Upper lobe of left lung (tissue), 6 donors: ENCODE data around the gene UBE2L6. TPM values are rescaled to one million over a fixed set of nuclear protein-coding genes. Genes with fewer than 3 reads are reported as not detected.

Experiments
- ATAC-seq, 2 donors: fragments of 200-7000 bp; cut with Tn5 transposase; one replicate each; pipeline ENCODE4 v1.9.1; 2022; ENCODE audit warnings: mild to moderate bottlenecking in 2 of 2, moderate library complexity in 2 of 2; ENCODE audit not compliant: low FRiP score in 2 of 2
- DNase-seq, 2 donors: peaks; one replicate each; pipeline ENCODE4 v3.0.0-alpha.2; 2019 to 2020
- H3K27ac ChIP-seq, 4 donors: fragments of 200-600 bp; sonication (generic); one replicate each; pipeline ENCODE4 v1.5.1; 2016 to 2019
- H3K27me3 ChIP-seq, 4 donors: fragments of 200-600 bp; sonication (generic); one replicate each; pipeline ENCODE4 v1.5.1; 2017 to 2019
- H3K36me3 ChIP-seq, 4 donors: fragments of 200-600 bp; sonication (generic); one replicate each; pipeline ENCODE4 v1.5.1; 2016 to 2019
- H3K4me1 ChIP-seq, 4 donors: fragments of 200-600 bp; sonication (generic); one replicate each; pipeline ENCODE4 v1.5.1; 2018 to 2019
- H3K4me3 ChIP-seq, 4 donors: fragments of 200-600 bp; sonication (generic); one replicate each; pipeline ENCODE4 v1.5.1; 2017 to 2019; ENCODE audit warnings: mild to moderate bottlenecking in 2 of 4, moderate library complexity in 1 of 4
- H3K9me3 ChIP-seq, 4 donors: fragments of 200-600 bp; sonication (generic); one replicate each; pipeline ENCODE4 v1.5.1; 2018 to 2019
- EP300 ChIP-seq, 4 donors: sonication (generic); formaldehyde crosslinking; IDR thresholded peaks; one replicate each; pipeline ENCODE4 v1.5.1; 2017; ENCODE audit warnings: antibody characterized with exemption in 4 of 4, control low read depth in 2 of 4
- POLR2A ChIP-seq, 4 donors: fragments of 450-650 bp; IDR thresholded peaks; one replicate each; pipeline ENCODE4 v1.5.1; 2016 to 2017; ENCODE audit warnings: antibody characterized with exemption in 4 of 4, mild to moderate bottlenecking in 2 of 4
- POLR2AphosphoS5 ChIP-seq, 2 donors: sonication (generic); formaldehyde crosslinking; IDR thresholded peaks; one replicate each; pipeline ENCODE4 v1.5.1; 2017; ENCODE audit warnings: antibody characterized with exemption in 2 of 2
- WGBS, 2 donors: methylation state at CpG; one replicate each; pipeline ENCODE4 v1.1.5; 2017 to 2018; 5-methylcytosine and 5-hydroxymethylcytosine counted together
- total RNA-seq, 6 donors: library from RNA; depleted of rRNA in 4 of 6; stranded (reverse); fragments of >200 nt in 4 of 6; gene quantifications; one replicate each; pipeline versions ENCODE4 v1.1.0 to v1.2.1, GENCODE V29; 2016 to 2021
- TF ChIP-seq, protein P1 (sequence below), 6 experiments: fragments of 450-650 bp in 4 of 6; fragments of 200-600 bp in 2 of 6; sonication (generic) in 2 of 6; IDR thresholded peaks; one replicate each; pipeline ENCODE4 v1.5.1; 2016 to 2019; ENCODE audit warnings: antibody characterized with exemption in 6 of 6
- donor health status: DM: no; HTN: no; CAD: no; lungs with moderate emphysema.
- donor health status: DM: no; HTN: yes; CAD: no; lungs with severe emphysema.

The UBE2L6 gene
- total RNA-seq, 6 donors from 2014 or later = 39.8 to 142 (median 80.9) TPM

DNA sequence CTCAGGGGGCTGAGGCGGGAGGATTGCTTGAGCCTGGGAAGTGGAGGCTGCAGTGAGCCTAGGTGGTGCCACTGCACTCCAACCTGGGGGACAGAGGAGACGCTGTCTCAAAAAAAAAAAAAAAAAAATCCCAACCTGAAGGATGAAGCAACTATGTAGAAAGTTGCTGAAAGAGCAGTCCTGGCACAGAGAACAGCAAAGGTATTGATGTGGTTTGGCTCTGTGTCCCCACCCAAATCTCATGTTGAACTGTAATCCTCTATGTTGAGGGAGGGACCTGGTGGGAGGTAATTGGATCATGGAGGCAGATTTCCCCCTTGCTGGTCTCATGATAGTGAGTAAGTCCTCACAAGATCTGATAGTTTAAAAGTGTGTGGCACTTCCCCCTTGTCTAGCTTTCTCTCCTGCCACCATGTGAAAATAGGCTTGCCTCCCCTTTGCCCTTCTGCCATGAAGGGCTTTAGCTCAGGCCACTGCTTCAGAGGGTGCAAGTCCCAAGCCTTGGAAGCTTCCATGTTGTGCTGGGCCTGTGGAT is 19.3 kb upstream of the UBE2L6 start:
- Histone ChIP-seq H3K36me3 (no peaks in the 10 kb centered on the region), H3K4me3 (no peak overlapping the region), H3K27me3 (no peaks in the 10 kb centered on the region), H3K27ac (no peak overlapping the region), H3K4me1 (no peaks in the 10 kb centered on the region), H3K9me3 (no peaks in the 10 kb centered on the region)
- no peak for ATAC-seq
- TF ChIP-seq, protein P1, sequence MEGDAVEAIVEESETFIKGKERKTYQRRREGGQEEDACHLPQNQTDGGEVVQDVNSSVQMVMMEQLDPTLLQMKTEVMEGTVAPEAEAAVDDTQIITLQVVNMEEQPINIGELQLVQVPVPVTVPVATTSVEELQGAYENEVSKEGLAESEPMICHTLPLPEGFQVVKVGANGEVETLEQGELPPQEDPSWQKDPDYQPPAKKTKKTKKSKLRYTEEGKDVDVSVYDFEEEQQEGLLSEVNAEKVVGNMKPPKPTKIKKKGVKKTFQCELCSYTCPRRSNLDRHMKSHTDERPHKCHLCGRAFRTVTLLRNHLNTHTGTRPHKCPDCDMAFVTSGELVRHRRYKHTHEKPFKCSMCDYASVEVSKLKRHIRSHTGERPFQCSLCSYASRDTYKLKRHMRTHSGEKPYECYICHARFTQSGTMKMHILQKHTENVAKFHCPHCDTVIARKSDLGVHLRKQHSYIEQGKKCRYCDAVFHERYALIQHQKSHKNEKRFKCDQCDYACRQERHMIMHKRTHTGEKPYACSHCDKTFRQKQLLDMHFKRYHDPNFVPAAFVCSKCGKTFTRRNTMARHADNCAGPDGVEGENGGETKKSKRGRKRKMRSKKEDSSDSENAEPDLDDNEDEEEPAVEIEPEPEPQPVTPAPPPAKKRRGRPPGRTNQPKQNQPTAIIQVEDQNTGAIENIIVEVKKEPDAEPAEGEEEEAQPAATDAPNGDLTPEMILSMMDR (IDR thresholded peaks at IDR 0.05) = no peak
- no peak for TF ChIP-seq POLR2AphosphoS5 (IDR thresholded peaks at IDR 0.05)
- no peak for TF ChIP-seq EP300 (IDR thresholded peaks at IDR 0.05)
- TF ChIP-seq POLR2A (IDR thresholded peaks at IDR 0.05) = no peak
- no peak for DNase-seq
- WGBS, 2 donors = 50% methylated on average over 2 of the region's 2 CpGs

DNA sequence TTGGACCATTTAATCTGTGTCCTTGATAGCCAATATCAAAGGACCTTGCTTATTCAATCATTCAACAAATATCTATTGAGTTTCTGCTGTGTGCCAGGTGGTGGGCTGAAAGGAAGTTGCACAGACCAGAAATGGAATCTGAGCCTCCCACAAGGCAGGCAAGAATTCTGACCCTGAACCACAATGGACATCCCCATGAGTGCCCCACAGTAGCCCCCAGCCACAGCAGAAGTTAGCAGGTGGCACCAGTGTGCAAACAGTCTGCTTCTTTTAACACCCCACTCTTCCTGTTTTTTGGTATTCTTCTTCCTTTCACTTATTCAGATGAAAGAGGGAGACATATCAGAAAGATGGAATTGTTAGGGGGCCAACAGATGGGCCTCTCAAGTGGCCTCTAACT is 17.8 kb upstream of the UBE2L6 start:
- TF ChIP-seq, protein P1 (IDR thresholded peaks at IDR 0.05) = no peak
- TF ChIP-seq POLR2AphosphoS5 (IDR thresholded peaks at IDR 0.05) (no peak), POLR2A (IDR thresholded peaks at IDR 0.05) (no peak), EP300 (IDR thresholded peaks at IDR 0.05) (no peak)
- DNase-seq = no peak
- no peaks in the 10 kb centered on the region for H3K36me3 ChIP-seq
- H3K9me3 ChIP-seq = no peaks in the 10 kb centered on the region
- no peak for ATAC-seq
- H3K27ac ChIP-seq = no peak overlapping the region
- no peak overlapping the region for H3K4me3 ChIP-seq
- no peaks in the 10 kb centered on the region for H3K4me1 ChIP-seq
- H3K27me3 ChIP-seq = no peaks in the 10 kb centered on the region

DNA sequence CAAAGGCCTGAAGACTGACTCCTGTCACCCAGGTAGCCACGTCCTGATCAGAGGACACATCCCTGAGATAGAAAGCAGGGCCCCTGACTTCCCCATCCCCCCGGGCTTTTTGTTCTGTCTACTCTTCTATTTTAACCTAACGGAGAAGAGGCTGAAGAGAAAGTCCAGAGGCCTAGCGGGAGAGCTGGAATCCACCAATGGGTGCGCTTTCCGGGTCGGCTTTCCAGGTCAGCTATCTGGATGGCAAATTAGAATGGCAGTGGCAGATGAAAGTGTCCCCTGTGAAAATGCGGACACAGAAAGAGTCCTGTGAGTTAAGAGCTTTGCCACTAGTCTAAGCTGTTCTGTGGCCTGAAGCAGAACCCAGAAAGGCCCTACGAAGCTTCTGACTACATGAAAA is 16.9 kb upstream of the UBE2L6 start:
- 85 to 90% methylated on average over 9 of the region's 9 CpGs for WGBS, 2 donors
- TF ChIP-seq POLR2AphosphoS5 (IDR thresholded peaks at IDR 0.05) (no peak), EP300 (IDR thresholded peaks at IDR 0.05) (no peak), POLR2A (IDR thresholded peaks at IDR 0.05) (no peak)
- TF ChIP-seq, protein P1 (IDR thresholded peaks at IDR 0.05) = no peak
- no peak for ATAC-seq

DNA sequence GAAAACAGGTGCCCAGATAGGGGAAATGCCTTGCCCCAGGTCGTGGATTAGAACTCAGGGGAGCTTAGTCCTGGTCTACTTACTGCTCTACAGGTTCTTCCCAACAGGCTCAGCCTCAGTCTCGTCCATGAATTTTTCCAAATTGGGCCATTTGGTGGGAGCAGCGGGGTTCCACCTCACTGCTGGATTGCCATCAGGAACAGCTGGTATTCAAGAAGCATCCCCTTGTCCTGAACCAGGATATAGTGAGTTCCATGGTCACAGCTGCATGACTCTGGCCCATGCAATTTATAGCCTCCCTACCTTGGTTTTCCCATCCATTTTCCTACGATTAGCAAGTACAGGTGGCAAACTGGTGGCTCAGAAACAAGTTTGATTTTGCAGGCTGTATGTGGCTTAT is 6.6 kb upstream of the UBE2L6 start:
- H3K4me3 ChIP-seq = no peak overlapping the region
- H3K9me3 ChIP-seq = no peaks in the 10 kb centered on the region
- no peak for DNase-seq
- H3K36me3 ChIP-seq = no peaks in the 10 kb centered on the region
- 71 to 77% methylated on average over 3 to 4 of the region's 4 CpGs for WGBS, 2 donors
- ATAC-seq = no peak
- peaks cover 0 to 5% (median 2%) of the 10 kb centered on the region in 4 donors for H3K4me1 ChIP-seq
- TF ChIP-seq POLR2A (IDR thresholded peaks at IDR 0.05) (no peak), POLR2AphosphoS5 (IDR thresholded peaks at IDR 0.05) (no peak), EP300 (IDR thresholded peaks at IDR 0.05) (no peak)
- TF ChIP-seq, protein P1 (IDR thresholded peaks at IDR 0.05) = no peak
- H3K27me3 ChIP-seq = no peaks in the 10 kb centered on the region
- H3K27ac ChIP-seq = no peak overlapping the region

More for the DNA sequence above, 16.9 kb upstream of the UBE2L6 start:
- DNase-seq = no peak
- no peaks in the 10 kb centered on the region for H3K9me3 ChIP-seq
- H3K4me3 ChIP-seq = no peak overlapping the region
- no peaks in the 10 kb centered on the region for H3K27me3 ChIP-seq
- H3K36me3 ChIP-seq = no peaks in the 10 kb centered on the region
- H3K27ac ChIP-seq = no peak overlapping the region
- H3K4me1 ChIP-seq = no peaks in the 10 kb centered on the region

DNA sequence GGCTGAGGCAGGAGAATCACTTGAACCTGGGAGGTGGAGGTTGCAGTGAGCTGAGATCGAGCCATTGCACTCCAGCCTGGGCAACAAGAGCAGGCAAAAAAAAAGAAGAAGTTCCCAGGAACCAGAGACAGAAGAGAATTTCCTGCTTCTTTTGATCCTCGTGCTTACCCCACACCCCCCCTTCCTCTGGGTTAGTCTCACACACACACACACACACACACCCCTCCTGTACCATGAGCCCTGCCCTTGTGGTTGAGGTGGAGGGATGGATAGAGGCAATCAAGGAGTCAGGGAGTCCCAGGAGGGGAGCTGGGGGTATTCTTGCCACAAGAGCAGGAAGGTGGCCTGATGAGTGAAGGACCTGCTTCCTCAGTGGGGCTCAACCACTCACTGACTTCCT is 4.1 kb upstream of the UBE2L6 start:
- peaks cover 9 to 17% (median 14%) of the 10 kb centered on the region in 4 donors for H3K4me1 ChIP-seq
- WGBS, 2 donors = 32 to 44% methylated on average over 2 of the region's 2 CpGs
- no peak overlapping the region for H3K4me3 ChIP-seq
- no peak for DNase-seq
- H3K36me3 ChIP-seq = no peaks in the 10 kb centered on the region
- TF ChIP-seq POLR2A (IDR thresholded peaks at IDR 0.05) (no peak), POLR2AphosphoS5 (IDR thresholded peaks at IDR 0.05) (no peak), EP300 (IDR thresholded peaks at IDR 0.05) (no peak)
- TF ChIP-seq, protein P1 (IDR thresholded peaks at IDR 0.05) = no peak
- H3K27ac ChIP-seq = no peak overlapping the region
- no peak for ATAC-seq
- no peaks in the 10 kb centered on the region for H3K9me3 ChIP-seq
- no peaks in the 10 kb centered on the region for H3K27me3 ChIP-seq
